Ovary (tissue), 3 donors: ENCODE data around the gene KCNMB2.

ENCODE experiments used
- CTCF ChIP-seq, 3 donors: fragments of 450-650 bp in 2 of 3; fragments of 200-600 bp in 1 of 3; IDR thresholded peaks; one replicate each; pipeline versions ENCODE4 v1.5.1 to v1.8.0; 2016 to 2022; ENCODE audit warnings: antibody characterized with exemption in 3 of 3, mild to moderate bottlenecking in 1 of 3
- EP300 ChIP-seq: sonication (generic); formaldehyde crosslinking; IDR thresholded peaks from one replicate; pipeline ENCODE4 v1.6.1; 2017; ENCODE audit warnings: antibody characterized with exemption
- POLR2A ChIP-seq: fragments of 450-650 bp; IDR thresholded peaks from one replicate; pipeline ENCODE4 v1.6.1; 2017; ENCODE audit warnings: antibody characterized with exemption, mild to moderate bottlenecking, moderate library complexity
- donor health status: DM: no; HTN: no; CAD: no.

GRCh38 chr3:178568155-178568731 is 32.0 kb downstream of the KCNMB2 start:
- TF ChIP-seq POLR2A (no peak), CTCF (IDR thresholded peaks at IDR 0.05) (no peak), EP300 (no peak)
